Muscle layer of duodenum (tissue), 2 donors: ENCODE results near the gene GDA.

Experiments used
- H3K27ac ChIP-seq: one replicate; pipeline ENCODE4 v1.7.0; 2013; ENCODE audit warnings: mild to moderate bottlenecking, low read length
- H3K27me3 ChIP-seq: one replicate; pipeline ENCODE4 v1.7.0; 2013; ENCODE audit warnings: low read depth, mild to moderate bottlenecking, control low read depth, low read length
- H3K36me3 ChIP-seq, 2 donors: one replicate each; pipeline ENCODE4 v1.7.0; 2013; ENCODE audit warnings: low read length in 2 of 2, control low read depth in 1 of 2, mild to moderate bottlenecking in 1 of 2; ENCODE audit not compliant: insufficient read depth in 2 of 2, control insufficient read depth in 1 of 2
- H3K4me1 ChIP-seq, 2 donors: one replicate each; pipeline ENCODE4 v1.7.0; 2013; ENCODE audit warnings: low read length in 2 of 2, mild to moderate bottlenecking in 2 of 2, control low read depth in 1 of 2, moderate library complexity in 1 of 2; ENCODE audit not compliant: insufficient read depth in 2 of 2, control insufficient read depth in 1 of 2
- H3K4me3 ChIP-seq, 2 donors: one replicate each; pipeline ENCODE4 v1.7.0; 2013; ENCODE audit warnings: low read length in 2 of 2, low read depth in 1 of 2, mild to moderate bottlenecking in 1 of 2
- H3K9me3 ChIP-seq, 2 donors: one replicate each; pipeline ENCODE4 v1.7.0; 2013; ENCODE audit warnings: low read length in 2 of 2, control low read depth in 1 of 2, mild to moderate bottlenecking in 1 of 2; ENCODE audit not compliant: control insufficient read depth in 1 of 2
- donor health status: healthy.

Gene GDA

GRCh38 chr9:72185561-72185960 is 36.3 kb downstream of the GDA start:
- peaks cover 0 to 6% of the 10 kb centered on the region in 2 donors for H3K9me3 ChIP-seq
- H3K4me3 ChIP-seq: no peak overlapping the region
- H3K36me3 ChIP-seq: no peaks in the 10 kb centered on the region
- no peaks in the 10 kb centered on the region for H3K27me3 ChIP-seq
- H3K27ac ChIP-seq: no peak overlapping the region
- H3K4me1 ChIP-seq: no peaks in the 10 kb centered on the region

GRCh38 chr9:72187121-72187695 is 38.0 kb downstream of the GDA start:
- no peaks in the 10 kb centered on the region for H3K4me1 ChIP-seq
- no peaks in the 10 kb centered on the region for H3K36me3 ChIP-seq

DNA sequence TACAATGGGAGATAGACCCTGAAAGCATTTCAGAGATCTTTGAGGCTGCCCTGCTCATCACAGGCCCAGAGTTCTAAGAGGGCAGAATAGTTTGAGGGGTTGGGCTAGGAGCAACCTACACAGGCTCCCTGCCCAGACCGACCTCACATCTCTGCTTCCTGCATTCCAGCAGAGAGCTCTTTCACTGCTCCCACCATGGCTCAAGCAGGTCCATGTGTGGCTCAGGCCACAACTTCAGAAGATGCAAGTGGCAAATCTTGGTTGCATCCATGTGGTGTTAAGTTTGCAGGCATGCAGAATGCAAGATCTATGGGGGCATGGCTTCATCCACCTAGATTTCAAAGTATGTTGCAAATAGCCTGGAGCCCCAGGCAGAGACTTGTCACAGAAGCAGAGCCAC is 39.0 kb downstream of the GDA start:
- Histone ChIP-seq H3K4me1 (no peaks in the 10 kb centered on the region), H3K4me3 (no peak overlapping the region), H3K9me3 (peaks cover 0 to 2% of the 10 kb centered on the region in 2 donors), H3K27me3 (no peaks in the 10 kb centered on the region), H3K36me3 (no peaks in the 10 kb centered on the region), H3K27ac (no peak overlapping the region)

More at GRCh38 chr9:72187121-72187695, 38.0 kb downstream of the GDA start:
- H3K4me3 ChIP-seq: no peak overlapping the region
- no peak overlapping the region for H3K27ac ChIP-seq
- no peaks in the 10 kb centered on the region for H3K27me3 ChIP-seq
- peaks cover 0 to 4% of the 10 kb centered on the region in 2 donors for H3K9me3 ChIP-seq

DNA sequence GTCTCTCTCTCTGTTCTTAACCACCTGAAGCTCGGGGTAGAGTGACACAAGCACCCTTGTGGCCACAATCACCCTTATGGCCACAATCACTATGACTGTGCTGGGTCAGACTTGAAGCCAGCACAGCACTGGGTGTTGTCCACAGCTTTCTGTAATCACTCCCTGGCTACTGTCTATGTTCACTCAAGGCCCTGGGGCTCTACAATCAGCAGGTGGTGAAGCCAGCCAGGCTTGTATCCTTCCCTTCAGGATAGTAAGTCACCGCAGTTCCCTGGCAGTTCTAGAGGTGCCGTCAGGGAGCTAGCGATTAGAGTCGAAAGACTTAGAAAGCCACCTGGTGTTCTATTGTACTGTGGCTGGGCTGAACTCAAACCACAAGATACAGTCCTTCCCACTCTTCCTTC is 44.2 kb downstream of the GDA start:
- Histone ChIP-seq H3K36me3 (no peaks in the 10 kb centered on the region), H3K27ac (no peak overlapping the region), H3K9me3 (no peaks in the 10 kb centered on the region)

DNA sequence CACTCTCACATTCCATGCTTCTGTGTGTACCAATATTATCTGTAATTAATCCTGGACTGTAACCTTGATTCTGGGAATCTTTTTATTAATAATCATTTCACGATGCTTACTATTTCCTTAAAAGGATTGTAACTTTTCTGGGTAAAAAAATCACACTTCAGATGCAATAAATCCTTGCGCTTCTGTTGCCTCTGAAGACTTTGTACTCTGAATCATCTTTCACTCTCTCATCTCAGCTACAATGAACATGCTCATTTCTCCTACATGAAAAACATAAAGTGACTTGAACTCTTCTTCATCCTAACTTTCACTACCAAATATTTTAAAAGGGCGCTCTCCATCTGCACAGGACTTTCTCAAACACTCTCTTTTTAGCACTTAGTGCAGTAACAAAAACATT is 50.0 kb downstream of the GDA start:
- no peaks in the 10 kb centered on the region for H3K27me3 ChIP-seq
- no peak overlapping the region for H3K4me3 ChIP-seq
- no peaks in the 10 kb centered on the region for H3K4me1 ChIP-seq
- no peak overlapping the region for H3K27ac ChIP-seq
- H3K36me3 ChIP-seq: no peaks in the 10 kb centered on the region
- no peaks in the 10 kb centered on the region for H3K9me3 ChIP-seq

More for the DNA sequence above, 44.2 kb downstream of the GDA start:
- Histone ChIP-seq H3K4me1 (no peaks in the 10 kb centered on the region), H3K4me3 (no peak overlapping the region), H3K27me3 (no peaks in the 10 kb centered on the region)

GRCh38 chr9:72200452-72200851 is 51.2 kb downstream of the GDA start:
- H3K36me3 ChIP-seq: no peaks in the 10 kb centered on the region
- H3K4me3 ChIP-seq: no peak overlapping the region
- H3K9me3 ChIP-seq: no peaks in the 10 kb centered on the region
- H3K27ac ChIP-seq: no peak overlapping the region
- no peaks in the 10 kb centered on the region for H3K27me3 ChIP-seq
- H3K4me1 ChIP-seq: no peaks in the 10 kb centered on the region

DNA sequence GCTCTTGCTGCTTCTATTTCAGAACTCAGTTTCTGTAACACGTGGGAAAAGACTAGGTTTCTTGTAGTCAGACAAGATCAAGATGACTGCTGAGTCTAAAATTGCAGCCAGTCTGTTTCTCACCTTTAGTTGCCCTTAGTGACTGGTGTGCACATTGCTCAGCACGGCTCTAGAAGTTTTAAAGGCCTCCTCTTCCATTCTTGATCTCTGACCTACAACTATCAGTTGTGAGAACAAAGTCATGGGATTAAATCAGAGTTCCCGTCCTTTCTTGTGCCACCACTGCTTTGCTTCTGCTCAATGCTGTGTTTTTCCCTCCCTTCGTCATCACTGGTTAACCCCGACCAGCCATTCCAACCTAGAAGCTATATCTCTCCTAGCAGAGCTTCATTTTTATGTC is 52.8 kb downstream of the GDA start:
- no peak overlapping the region for H3K4me3 ChIP-seq
- no peak overlapping the region for H3K27ac ChIP-seq
- H3K9me3 ChIP-seq: no peaks in the 10 kb centered on the region
- no peaks in the 10 kb centered on the region for H3K4me1 ChIP-seq
- H3K27me3 ChIP-seq: no peaks in the 10 kb centered on the region
- no peaks in the 10 kb centered on the region for H3K36me3 ChIP-seq

- H3K27ac ChIP-seq: no peak overlapping the region
- H3K9me3 ChIP-seq: no peaks in the 10 kb centered on the region
- H3K27me3 ChIP-seq: no peaks in the 10 kb centered on the region
- no peaks in the 10 kb centered on the region for H3K4me1 ChIP-seq
- no peak overlapping the region for H3K4me3 ChIP-seq
- H3K36me3 ChIP-seq: no peaks in the 10 kb centered on the region
These were observed 54.1 kb downstream of the GDA start for GRCh38 chr9:72203205-72203803.

GRCh38 chr9:72204062-72204461 is 54.8 kb downstream of the GDA start:
- Histone ChIP-seq H3K27me3 (no peaks in the 10 kb centered on the region), H3K9me3 (no peaks in the 10 kb centered on the region), H3K4me1 (no peaks in the 10 kb centered on the region), H3K27ac (no peak overlapping the region), H3K4me3 (no peak overlapping the region), H3K36me3 (no peaks in the 10 kb centered on the region)

DNA sequence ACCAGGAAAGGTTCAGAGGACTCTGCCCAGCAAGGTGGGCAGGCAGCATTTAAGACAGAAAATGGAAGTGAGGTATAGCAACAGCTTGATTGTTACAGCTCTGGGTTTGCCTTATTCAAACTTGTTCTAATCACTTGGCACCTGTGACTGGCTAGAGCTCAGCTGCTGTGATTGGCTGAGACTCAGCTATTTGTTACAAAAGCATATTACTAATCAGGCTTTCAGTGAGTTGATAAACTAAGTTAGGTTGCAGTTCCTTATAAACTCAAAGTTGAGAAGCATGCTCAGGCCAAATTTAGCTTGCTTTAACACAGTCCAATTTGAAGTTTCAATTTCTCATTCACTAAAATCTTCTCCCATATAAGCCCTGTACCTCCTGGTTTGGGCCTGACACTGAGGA is 56.3 kb downstream of the GDA start:
- H3K9me3 ChIP-seq: no peaks in the 10 kb centered on the region
- H3K4me3 ChIP-seq: no peak overlapping the region
- H3K36me3 ChIP-seq: no peaks in the 10 kb centered on the region
- H3K27ac ChIP-seq: no peak overlapping the region
- no peaks in the 10 kb centered on the region for H3K4me1 ChIP-seq
- no peaks in the 10 kb centered on the region for H3K27me3 ChIP-seq

GRCh38 chr9:72207278-72207677 is 58.0 kb downstream of the GDA start:
- no peak overlapping the region for H3K4me3 ChIP-seq

DNA sequence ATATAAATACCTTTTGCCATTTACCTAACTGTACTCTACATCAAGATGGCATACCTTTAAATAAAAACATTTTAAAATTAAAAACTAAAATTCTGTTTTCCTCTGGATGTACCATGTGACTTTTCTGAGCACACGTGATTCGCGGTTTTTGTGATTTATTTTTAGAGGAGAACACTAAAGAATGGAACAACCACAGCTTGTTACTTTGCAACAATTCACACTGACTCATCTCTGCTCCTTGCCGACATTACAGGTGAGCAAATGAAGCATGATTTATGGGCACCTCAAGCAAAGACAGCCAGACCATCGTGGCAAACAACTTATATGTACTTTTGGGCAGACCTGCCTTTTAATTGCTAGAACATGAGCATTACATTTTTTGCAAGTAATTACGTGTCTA is 61.3 kb downstream of the GDA start:
- Histone ChIP-seq H3K27me3 (no peaks in the 10 kb centered on the region), H3K4me3 (no peak overlapping the region), H3K4me1 (no peaks in the 10 kb centered on the region), H3K27ac (no peak overlapping the region), H3K36me3 (no peaks in the 10 kb centered on the region), H3K9me3 (no peaks in the 10 kb centered on the region)

More at GRCh38 chr9:72207278-72207677, 58.0 kb downstream of the GDA start:
- no peaks in the 10 kb centered on the region for H3K36me3 ChIP-seq
- H3K9me3 ChIP-seq: no peaks in the 10 kb centered on the region
- no peak overlapping the region for H3K27ac ChIP-seq
- H3K4me1 ChIP-seq: no peaks in the 10 kb centered on the region
- H3K27me3 ChIP-seq: no peaks in the 10 kb centered on the region
